ENCODE results near the gene AZGP1.

DNA sequence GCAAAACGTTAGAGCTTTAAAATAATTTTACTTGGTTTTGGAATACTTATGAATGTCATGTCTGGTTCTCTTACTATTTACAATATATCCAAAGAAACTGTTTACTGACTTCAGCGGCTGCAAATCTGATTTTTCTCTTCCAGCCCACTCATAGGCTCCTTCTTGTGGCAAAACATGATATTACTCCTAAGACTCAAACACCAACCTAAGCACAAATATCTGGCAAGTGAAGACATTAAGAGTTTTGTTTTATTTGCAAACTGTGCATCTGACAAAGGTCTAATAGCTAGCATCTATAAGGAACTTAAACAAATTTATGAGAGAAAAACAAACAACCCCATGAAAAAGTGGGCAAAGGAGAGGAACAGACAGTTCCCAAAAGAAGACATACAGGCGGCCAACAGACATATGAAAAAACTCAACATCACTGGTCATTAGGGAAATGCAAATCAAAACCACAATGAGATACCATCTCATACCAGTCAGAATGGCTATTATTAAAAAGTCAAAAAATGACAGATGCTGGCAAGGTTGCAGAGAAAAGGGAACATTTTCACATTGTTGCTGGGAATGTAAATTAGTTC is 26.1 kb downstream of the AZGP1 start:
- TF ChIP-seq POLR2A (IDR thresholded peaks at IDR 0.05) = no peak
- TF ChIP-seq, protein P1, sequence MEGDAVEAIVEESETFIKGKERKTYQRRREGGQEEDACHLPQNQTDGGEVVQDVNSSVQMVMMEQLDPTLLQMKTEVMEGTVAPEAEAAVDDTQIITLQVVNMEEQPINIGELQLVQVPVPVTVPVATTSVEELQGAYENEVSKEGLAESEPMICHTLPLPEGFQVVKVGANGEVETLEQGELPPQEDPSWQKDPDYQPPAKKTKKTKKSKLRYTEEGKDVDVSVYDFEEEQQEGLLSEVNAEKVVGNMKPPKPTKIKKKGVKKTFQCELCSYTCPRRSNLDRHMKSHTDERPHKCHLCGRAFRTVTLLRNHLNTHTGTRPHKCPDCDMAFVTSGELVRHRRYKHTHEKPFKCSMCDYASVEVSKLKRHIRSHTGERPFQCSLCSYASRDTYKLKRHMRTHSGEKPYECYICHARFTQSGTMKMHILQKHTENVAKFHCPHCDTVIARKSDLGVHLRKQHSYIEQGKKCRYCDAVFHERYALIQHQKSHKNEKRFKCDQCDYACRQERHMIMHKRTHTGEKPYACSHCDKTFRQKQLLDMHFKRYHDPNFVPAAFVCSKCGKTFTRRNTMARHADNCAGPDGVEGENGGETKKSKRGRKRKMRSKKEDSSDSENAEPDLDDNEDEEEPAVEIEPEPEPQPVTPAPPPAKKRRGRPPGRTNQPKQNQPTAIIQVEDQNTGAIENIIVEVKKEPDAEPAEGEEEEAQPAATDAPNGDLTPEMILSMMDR (IDR thresholded peaks at IDR 0.05 in 4 of 5, conservative IDR thresholded peaks at IDR 0.05 in 1 of 5) = peak in 1 of 5 experiments; percentile 12

Measured in gastrocnemius medialis (tissue), 4 donors.